Tibial nerve (tissue), 4 donors: ENCODE measurements around the gene PRLHR. TPM values are rescaled to one million over a fixed set of nuclear protein-coding genes. Genes with fewer than 3 reads are reported as not detected.

ENCODE experiments used
- DNase-seq, 2 donors: peaks; one replicate each; pipeline ENCODE4 v3.0.0-alpha.2; 2019; ENCODE audit warnings: low spot score in 2 of 2
- H3K27ac ChIP-seq, 4 donors: fragments of 200-600 bp; sonication (generic) in 3 of 4; one replicate each; pipeline ENCODE4 v1.5.1; 2017 to 2019; ENCODE audit warnings: mild to moderate bottlenecking in 1 of 4
- H3K27me3 ChIP-seq, 2 donors: fragments of 200-600 bp; sonication (generic) in 1 of 2; one replicate each; pipeline versions ENCODE4 v1.5.1 to v1.6.0; 2017 to 2019
- H3K36me3 ChIP-seq, 3 donors: fragments of 200-600 bp; sonication (generic); one replicate each; pipeline ENCODE4 v1.5.1; 2018 to 2019
- H3K4me1 ChIP-seq, 4 donors: fragments of 200-600 bp; sonication (generic) in 3 of 4; one replicate each; pipeline ENCODE4 v1.5.1; 2017 to 2019
- H3K4me3 ChIP-seq, 4 donors: fragments of 200-600 bp; sonication (generic) in 3 of 4; one replicate each; pipeline ENCODE4 v1.5.1; 2017 to 2019; ENCODE audit warnings: mild to moderate bottlenecking in 1 of 4, moderate library complexity in 1 of 4
- H3K9me3 ChIP-seq, 4 donors: fragments of 200-600 bp; sonication (generic) in 3 of 4; one replicate each; pipeline ENCODE4 v1.5.1; 2017 to 2019
- EP300 ChIP-seq, 2 donors: sonication (generic); formaldehyde crosslinking; IDR thresholded peaks; one replicate each; pipeline ENCODE4 v1.6.1; 2017; ENCODE audit warnings: antibody characterized with exemption in 2 of 2, mild to moderate bottlenecking in 1 of 2
- POLR2A ChIP-seq, 2 donors: fragments of 450-650 bp; IDR thresholded peaks; one replicate each; pipeline ENCODE4 v1.6.1; 2017; ENCODE audit warnings: antibody characterized with exemption in 2 of 2, mild to moderate bottlenecking in 2 of 2, moderate library complexity in 2 of 2
- WGBS, 2 donors: methylation state at CpG; one replicate each; pipeline ENCODE4 v1.1.5; 2018; 5-methylcytosine and 5-hydroxymethylcytosine counted together
- total RNA-seq, 4 donors: library from RNA; depleted of rRNA; stranded (reverse); fragments of >200 nt; gene quantifications; one replicate each; pipeline ENCODE4 v1.1.0, GENCODE V29; 2016
- TF ChIP-seq, protein P1 (sequence below), 5 experiments: fragments of 200-600 bp in 3 of 5; fragments of 450-650 bp in 2 of 5; sonication (generic) in 3 of 5; IDR thresholded peaks; one replicate each; pipeline ENCODE4 v1.5.1; 2016 to 2019; ENCODE audit warnings: antibody characterized with exemption in 5 of 5, mild to moderate bottlenecking in 3 of 5, moderate library complexity in 2 of 5

PRLHR gene
- total RNA-seq, 4 donors from 2014 or later: not detected

DNA sequence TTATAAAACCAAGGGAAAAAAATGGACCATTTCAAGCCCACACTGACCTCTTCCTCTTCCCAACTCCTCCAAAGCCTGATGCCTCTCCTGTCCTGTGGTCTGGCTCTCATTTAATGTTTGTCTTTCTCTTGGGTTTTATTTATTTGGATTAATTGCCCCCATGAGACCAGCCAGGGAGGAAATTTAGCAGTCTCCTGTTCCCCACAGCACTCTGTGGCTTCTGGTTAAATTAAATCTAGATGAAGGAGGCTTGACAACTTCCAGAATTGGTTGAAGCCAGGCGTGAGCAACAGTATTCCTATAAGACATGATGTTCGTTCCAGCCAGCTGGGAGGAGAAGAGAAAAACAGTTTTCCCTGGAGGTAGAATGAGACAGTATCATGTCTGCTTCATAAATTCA is 15.1 kb upstream of the PRLHR start:
- H3K4me3 ChIP-seq: no peak overlapping the region
- WGBS, 2 donors: 51 to 62% methylated on average over 2 of the region's 2 CpGs
- TF ChIP-seq, protein P1, sequence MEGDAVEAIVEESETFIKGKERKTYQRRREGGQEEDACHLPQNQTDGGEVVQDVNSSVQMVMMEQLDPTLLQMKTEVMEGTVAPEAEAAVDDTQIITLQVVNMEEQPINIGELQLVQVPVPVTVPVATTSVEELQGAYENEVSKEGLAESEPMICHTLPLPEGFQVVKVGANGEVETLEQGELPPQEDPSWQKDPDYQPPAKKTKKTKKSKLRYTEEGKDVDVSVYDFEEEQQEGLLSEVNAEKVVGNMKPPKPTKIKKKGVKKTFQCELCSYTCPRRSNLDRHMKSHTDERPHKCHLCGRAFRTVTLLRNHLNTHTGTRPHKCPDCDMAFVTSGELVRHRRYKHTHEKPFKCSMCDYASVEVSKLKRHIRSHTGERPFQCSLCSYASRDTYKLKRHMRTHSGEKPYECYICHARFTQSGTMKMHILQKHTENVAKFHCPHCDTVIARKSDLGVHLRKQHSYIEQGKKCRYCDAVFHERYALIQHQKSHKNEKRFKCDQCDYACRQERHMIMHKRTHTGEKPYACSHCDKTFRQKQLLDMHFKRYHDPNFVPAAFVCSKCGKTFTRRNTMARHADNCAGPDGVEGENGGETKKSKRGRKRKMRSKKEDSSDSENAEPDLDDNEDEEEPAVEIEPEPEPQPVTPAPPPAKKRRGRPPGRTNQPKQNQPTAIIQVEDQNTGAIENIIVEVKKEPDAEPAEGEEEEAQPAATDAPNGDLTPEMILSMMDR (IDR thresholded peaks at IDR 0.05): no peak
- TF ChIP-seq EP300 (IDR thresholded peaks at IDR 0.05): no peak
- no peak for TF ChIP-seq POLR2A (IDR thresholded peaks at IDR 0.05)
- peaks cover 0 to 9% of the 10 kb centered on the region in 2 donors for H3K27me3 ChIP-seq
- no peak for DNase-seq
- peaks cover 0 to 16% (median 0%) of the 10 kb centered on the region in 4 donors for H3K9me3 ChIP-seq
- H3K4me1 ChIP-seq: no peaks in the 10 kb centered on the region
- H3K27ac ChIP-seq: no peak overlapping the region
- no peaks in the 10 kb centered on the region for H3K36me3 ChIP-seq

DNA sequence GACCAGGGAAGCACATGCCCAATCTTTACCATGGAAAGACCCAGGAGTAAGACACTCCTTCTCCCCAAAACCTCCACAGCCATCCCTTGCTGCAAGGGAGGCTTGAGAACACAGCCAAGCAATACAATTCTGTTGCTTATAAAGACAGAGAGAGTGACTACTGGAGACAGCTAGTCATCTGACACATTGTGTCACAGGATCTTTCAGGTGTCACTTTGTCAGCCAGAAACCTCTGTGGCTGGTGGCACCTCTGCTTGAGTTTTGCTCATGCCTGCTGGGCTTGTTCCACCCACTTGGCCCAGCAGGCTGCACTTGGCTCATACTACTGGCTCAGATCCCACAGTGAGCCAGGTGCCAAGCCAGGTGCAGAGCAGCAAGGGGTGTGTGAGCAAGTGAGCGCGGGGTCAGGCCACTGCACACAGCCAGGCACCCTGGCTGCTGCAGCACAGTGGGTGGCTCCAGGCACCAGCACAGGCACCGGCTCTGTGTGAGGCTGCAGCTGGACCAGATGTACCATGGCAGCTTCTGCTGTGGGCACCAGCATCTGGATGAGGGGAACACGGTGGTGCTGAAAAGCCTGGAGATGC is 12.4 kb upstream of the PRLHR start:
- H3K27me3 ChIP-seq: no peaks in the 10 kb centered on the region
- no peak overlapping the region for H3K4me3 ChIP-seq
- DNase-seq: no peak
- TF ChIP-seq, protein P1 (IDR thresholded peaks at IDR 0.05): no peak
- H3K36me3 ChIP-seq: no peaks in the 10 kb centered on the region
- no peak overlapping the region for H3K27ac ChIP-seq
- 78 to 85% methylated on average over 4 of the region's 4 CpGs for WGBS, 2 donors
- H3K4me1 ChIP-seq: no peaks in the 10 kb centered on the region
- H3K9me3 ChIP-seq: peaks cover 0 to 16% (median 0%) of the 10 kb centered on the region in 4 donors

DNA sequence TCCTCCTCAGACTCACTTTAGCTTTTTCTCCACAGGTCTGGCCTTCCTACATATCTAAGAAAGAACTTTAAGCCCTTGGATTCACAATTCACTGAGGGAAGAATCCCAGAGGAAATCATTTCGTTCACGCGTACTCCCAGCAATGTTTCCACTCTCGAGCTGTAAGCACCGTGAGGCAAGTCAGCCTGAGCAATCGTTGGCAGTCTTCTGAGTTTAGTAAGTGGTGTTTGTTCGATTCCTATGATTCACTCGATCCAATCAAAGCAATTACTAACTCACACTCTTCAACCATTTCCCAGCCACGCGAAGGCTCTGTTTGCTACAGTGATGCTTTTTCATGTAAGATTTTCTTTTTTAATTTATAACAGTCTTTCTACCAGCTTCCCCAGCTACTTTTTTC is 10.2 kb upstream of the PRLHR start:
- 74 to 78% methylated on average over 10 of the region's 10 CpGs for WGBS, 2 donors
- no peak for TF ChIP-seq EP300 (IDR thresholded peaks at IDR 0.05)
- no peak for TF ChIP-seq POLR2A (IDR thresholded peaks at IDR 0.05)
- TF ChIP-seq, protein P1 (IDR thresholded peaks at IDR 0.05): no peak

DNA sequence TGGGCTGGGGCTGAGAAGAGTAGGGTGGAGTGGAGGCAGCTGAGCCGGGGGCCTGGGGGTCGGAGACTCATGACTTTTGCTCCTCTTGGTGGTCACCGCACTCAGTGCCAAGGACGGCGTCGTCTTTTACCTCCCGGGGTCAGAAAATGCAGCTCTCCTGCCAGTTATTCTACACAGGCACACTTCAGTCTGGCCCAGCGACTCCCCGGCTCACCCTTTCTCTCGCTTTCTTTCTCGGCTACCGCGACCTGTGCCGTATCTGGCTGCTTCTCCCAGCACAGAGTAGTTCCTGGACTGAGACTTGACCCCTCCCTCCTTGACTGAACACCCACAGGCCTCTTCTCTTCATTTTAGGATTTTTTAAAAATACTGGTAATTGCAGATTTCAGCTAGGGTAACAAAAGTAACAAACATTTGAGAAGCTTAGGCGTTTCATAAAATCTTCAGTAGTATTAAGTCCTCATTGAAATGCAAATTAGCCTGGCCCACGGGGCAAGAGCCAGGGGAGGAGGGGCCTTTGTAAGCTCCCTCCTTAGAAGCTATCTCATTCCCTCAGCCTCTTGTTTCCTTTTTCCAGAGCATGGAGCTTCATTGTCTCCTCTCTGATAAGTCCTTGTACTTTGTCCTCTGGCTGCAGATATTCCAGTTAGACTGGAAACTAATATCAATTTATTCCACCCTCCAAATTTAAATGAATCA is 1.1 kb upstream of the PRLHR start:
- H3K36me3 ChIP-seq: no peaks in the 10 kb centered on the region
- 3 to 5% methylated on average over 15 to 16 of the region's 16 CpGs for WGBS, 2 donors
- no peak for DNase-seq
- no peak overlapping the region for H3K4me3 ChIP-seq
- peaks cover 0 to 24% (median 0%) of the 10 kb centered on the region in 4 donors for H3K4me1 ChIP-seq
- H3K9me3 ChIP-seq: peaks cover 0 to 8% (median 0%) of the 10 kb centered on the region in 4 donors
- peaks cover 3 to 82% of the 10 kb centered on the region in 2 donors for H3K27me3 ChIP-seq
- no peak for TF ChIP-seq POLR2A (IDR thresholded peaks at IDR 0.05)
- TF ChIP-seq, protein P1 (IDR thresholded peaks at IDR 0.05): no peak
- TF ChIP-seq EP300 (IDR thresholded peaks at IDR 0.05): no peak
- H3K27ac ChIP-seq: no peak overlapping the region

More for the DNA sequence above, 10.2 kb upstream of the PRLHR start:
- H3K27me3 ChIP-seq: no peaks in the 10 kb centered on the region
- no peak for DNase-seq
- H3K9me3 ChIP-seq: peaks cover 0 to 16% (median 0%) of the 10 kb centered on the region in 4 donors
- no peak overlapping the region for H3K27ac ChIP-seq
- no peaks in the 10 kb centered on the region for H3K36me3 ChIP-seq
- no peaks in the 10 kb centered on the region for H3K4me1 ChIP-seq
- no peak overlapping the region for H3K4me3 ChIP-seq

DNA sequence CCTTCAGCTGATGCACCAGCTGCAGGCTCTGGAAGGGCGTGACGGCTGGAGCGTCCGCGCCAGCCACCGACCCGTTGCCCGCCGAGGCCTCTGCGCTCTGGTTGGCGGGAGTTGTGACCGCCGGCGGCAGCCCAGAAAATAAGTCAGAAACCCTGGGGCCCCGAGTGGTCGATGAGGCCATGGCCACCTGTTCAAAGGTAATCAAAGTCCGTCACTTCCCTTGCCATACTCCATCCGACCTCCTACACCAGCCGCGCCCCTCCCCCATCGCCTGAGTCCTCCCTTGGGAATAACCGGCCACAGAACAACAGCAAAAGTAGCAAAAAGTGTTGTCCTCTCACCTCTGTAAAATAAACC is 406 bp downstream of the PRLHR start:
- Histone ChIP-seq H3K9me3 (peaks cover 0 to 8% (median 0%) of the 10 kb centered on the region in 4 donors), H3K4me3 (no peak overlapping the region), H3K27ac (no peak overlapping the region), H3K4me1 (peaks cover 0 to 24% (median 0%) of the 10 kb centered on the region in 4 donors), H3K36me3 (no peaks in the 10 kb centered on the region), H3K27me3 (peaks cover 3 to 77% of the 10 kb centered on the region in 2 donors)
- DNase-seq: no peak
- WGBS, 2 donors: 10 to 11% methylated on average over 22 of the region's 22 CpGs
- no peak for TF ChIP-seq POLR2A (IDR thresholded peaks at IDR 0.05)
- TF ChIP-seq, protein P1 (IDR thresholded peaks at IDR 0.05): no peak
- TF ChIP-seq EP300 (IDR thresholded peaks at IDR 0.05): no peak
